Measurements from ENCODE around the gene GLO1. TPM values are rescaled to one million over a fixed set of nuclear protein-coding genes. Genes with fewer than 3 reads are reported as not detected.

Gene GLO1
- total and polyA plus RNA-seq, 2 experiments from 2014 or later, result 139 to 150 TPM

GRCh38 chr6:38658418-38659167 is 44.4 kb downstream of the GLO1 start:
- no peaks in the 10 kb centered on the region for H4K20me1 ChIP-seq (ENCODE audit: insufficient read depth)
- no peaks in the 10 kb centered on the region for H3K79me2 ChIP-seq (ENCODE audit: insufficient read depth)
- H3K27me3 ChIP-seq (replicated peaks; ENCODE audit: insufficient read depth), result no peaks in the 10 kb centered on the region
- no peak overlapping the region for H3K4me3 ChIP-seq
- H3K9me3 ChIP-seq (ENCODE audit: low read depth), result no peaks in the 10 kb centered on the region
- no peaks in the 10 kb centered on the region for H3K36me3 ChIP-seq (ENCODE audit: low read depth)
- H3K4me1 ChIP-seq (ENCODE audit: insufficient read depth), result no peaks in the 10 kb centered on the region
- H2AFZ ChIP-seq, result no peak overlapping the region
- no peak overlapping the region for H3K27ac ChIP-seq
- H3K4me2 ChIP-seq (ENCODE audit: unreplicated experiment), result no peak overlapping the region
- DNase-seq, result no peak
- TF ChIP-seq EZH2phosphoT487 (IDR thresholded peaks at IDR 0.05; ENCODE audit: insufficient read depth, low read depth) (no peak), EZH2 (IDR thresholded peaks at IDR 0.05; ENCODE audit: insufficient read depth, poor library complexity, severe bottlenecking) (no peak)
- H3K9me2 ChIP-seq (ENCODE audit: insufficient read depth), result no peaks in the 10 kb centered on the region
- no peaks in the 10 kb centered on the region for H3F3A ChIP-seq (ENCODE audit: insufficient read depth)
- 96 to 97% methylated on average over 3 of the region's 3 CpGs for WGBS, 2 experiments (ENCODE audit: low coverage in 1 of 2, low lambda C conversion rate in 2 of 2, missing lambda C conversion rate in 2 of 2)
- H3K9ac ChIP-seq, result no peak overlapping the region
- in situ Hi-C loops (cut with MboI), result no loop called here

GRCh38 chr6:38656896-38657295 is 46.0 kb downstream of the GLO1 start:
- H2AFZ ChIP-seq, result no peak overlapping the region
- no peak for TF ChIP-seq EZH2phosphoT487 (IDR thresholded peaks at IDR 0.05; ENCODE audit: insufficient read depth, low read depth)
- no peak for TF ChIP-seq EZH2 (IDR thresholded peaks at IDR 0.05; ENCODE audit: insufficient read depth, poor library complexity, severe bottlenecking)
- in situ Hi-C loops (cut with MboI), result no loop called here
- H3K4me2 ChIP-seq (ENCODE audit: unreplicated experiment), result no peak overlapping the region
- no peaks in the 10 kb centered on the region for H3F3A ChIP-seq (ENCODE audit: insufficient read depth)
- no peaks in the 10 kb centered on the region for H3K9me2 ChIP-seq (ENCODE audit: insufficient read depth)
- no peaks in the 10 kb centered on the region for H3K27me3 ChIP-seq (replicated peaks; ENCODE audit: insufficient read depth)
- H3K27ac ChIP-seq, result no peak overlapping the region
- H3K36me3 ChIP-seq (ENCODE audit: low read depth), result no peaks in the 10 kb centered on the region
- no peaks in the 10 kb centered on the region for H3K9me3 ChIP-seq (ENCODE audit: low read depth)
- no peaks in the 10 kb centered on the region for H3K79me2 ChIP-seq (ENCODE audit: insufficient read depth)
- H3K4me3 ChIP-seq, result no peak overlapping the region
- WGBS, 2 experiments (ENCODE audit: low coverage in 1 of 2, low lambda C conversion rate in 2 of 2, missing lambda C conversion rate in 2 of 2), result 89 to 94% methylated on average over 1 of the region's 1 CpG
- DNase-seq, result no peak
- no peaks in the 10 kb centered on the region for H3K4me1 ChIP-seq (ENCODE audit: insufficient read depth)
- no peaks in the 10 kb centered on the region for H4K20me1 ChIP-seq (ENCODE audit: insufficient read depth)
- no peak overlapping the region for H3K9ac ChIP-seq

- Histone ChIP-seq H3K27ac (no peak overlapping the region), H2AFZ (no peak overlapping the region), H3K9ac (no peak overlapping the region), H3K9me3 (ENCODE audit: low read depth) (no peaks in the 10 kb centered on the region), H3K4me1 (ENCODE audit: insufficient read depth) (no peaks in the 10 kb centered on the region), H3K9me2 (ENCODE audit: insufficient read depth) (no peaks in the 10 kb centered on the region), H4K20me1 (ENCODE audit: insufficient read depth) (no peaks in the 10 kb centered on the region), H3K79me2 (ENCODE audit: insufficient read depth) (no peaks in the 10 kb centered on the region), H3K4me2 (ENCODE audit: unreplicated experiment) (no peak overlapping the region), H3K36me3 (ENCODE audit: low read depth) (no peaks in the 10 kb centered on the region), H3F3A (ENCODE audit: insufficient read depth) (no peaks in the 10 kb centered on the region), H3K27me3 (replicated peaks; ENCODE audit: insufficient read depth) (no peaks in the 10 kb centered on the region), H3K4me3 (no peak overlapping the region)
- DNase-seq, result no peak
- 94% methylated on average over 2 of the region's 2 CpGs for WGBS, 2 experiments (ENCODE audit: low coverage in 1 of 2, low lambda C conversion rate in 2 of 2, missing lambda C conversion rate in 2 of 2)
- TF ChIP-seq EZH2 (IDR thresholded peaks at IDR 0.05; ENCODE audit: insufficient read depth, poor library complexity, severe bottlenecking) (no peak), EZH2phosphoT487 (IDR thresholded peaks at IDR 0.05; ENCODE audit: insufficient read depth, low read depth) (no peak)
- in situ Hi-C loops (cut with MboI), result no loop called here
These were observed 48.7 kb downstream of the GLO1 start for GRCh38 chr6:38654263-38654662.

GRCh38 chr6:38651121-38651784 is 51.7 kb downstream of the GLO1 start:
- H3K4me2 ChIP-seq (ENCODE audit: unreplicated experiment), result no peak overlapping the region
- 93 to 96% methylated on average over 2 of the region's 2 CpGs for WGBS, 2 experiments (ENCODE audit: low coverage in 1 of 2, low lambda C conversion rate in 2 of 2, missing lambda C conversion rate in 2 of 2)
- H3K79me2 ChIP-seq (ENCODE audit: insufficient read depth), result no peaks in the 10 kb centered on the region
- no peak overlapping the region for H3K9ac ChIP-seq
- no peak for TF ChIP-seq EZH2phosphoT487 (IDR thresholded peaks at IDR 0.05; ENCODE audit: insufficient read depth, low read depth)
- no peak for TF ChIP-seq EZH2 (IDR thresholded peaks at IDR 0.05; ENCODE audit: insufficient read depth, poor library complexity, severe bottlenecking)
- H3F3A ChIP-seq (ENCODE audit: insufficient read depth), result no peaks in the 10 kb centered on the region
- no peaks in the 10 kb centered on the region for H4K20me1 ChIP-seq (ENCODE audit: insufficient read depth)
- H3K27ac ChIP-seq, result no peak overlapping the region
- in situ Hi-C loops (cut with MboI), result no loop called here
- no peaks in the 10 kb centered on the region for H3K9me3 ChIP-seq (ENCODE audit: low read depth)
- H3K27me3 ChIP-seq (replicated peaks; ENCODE audit: insufficient read depth), result no peaks in the 10 kb centered on the region
- no peak overlapping the region for H2AFZ ChIP-seq
- no peak for DNase-seq
- H3K4me1 ChIP-seq (ENCODE audit: insufficient read depth), result no peaks in the 10 kb centered on the region
- no peaks in the 10 kb centered on the region for H3K36me3 ChIP-seq (ENCODE audit: low read depth)
- no peaks in the 10 kb centered on the region for H3K9me2 ChIP-seq (ENCODE audit: insufficient read depth)
- no peak overlapping the region for H3K4me3 ChIP-seq
